ENCODE data around the gene MAP2K3.
A peak's percentile ranks its signal among the peaks of the same experiment; 100 is the strongest.

The MAP2K3 gene

GRCh38 chr17:21282850-21283249 is 1.7 kb upstream of the MAP2K3 start:
- DNase-seq (ENCODE audit: low read depth) = no peak

DNA sequence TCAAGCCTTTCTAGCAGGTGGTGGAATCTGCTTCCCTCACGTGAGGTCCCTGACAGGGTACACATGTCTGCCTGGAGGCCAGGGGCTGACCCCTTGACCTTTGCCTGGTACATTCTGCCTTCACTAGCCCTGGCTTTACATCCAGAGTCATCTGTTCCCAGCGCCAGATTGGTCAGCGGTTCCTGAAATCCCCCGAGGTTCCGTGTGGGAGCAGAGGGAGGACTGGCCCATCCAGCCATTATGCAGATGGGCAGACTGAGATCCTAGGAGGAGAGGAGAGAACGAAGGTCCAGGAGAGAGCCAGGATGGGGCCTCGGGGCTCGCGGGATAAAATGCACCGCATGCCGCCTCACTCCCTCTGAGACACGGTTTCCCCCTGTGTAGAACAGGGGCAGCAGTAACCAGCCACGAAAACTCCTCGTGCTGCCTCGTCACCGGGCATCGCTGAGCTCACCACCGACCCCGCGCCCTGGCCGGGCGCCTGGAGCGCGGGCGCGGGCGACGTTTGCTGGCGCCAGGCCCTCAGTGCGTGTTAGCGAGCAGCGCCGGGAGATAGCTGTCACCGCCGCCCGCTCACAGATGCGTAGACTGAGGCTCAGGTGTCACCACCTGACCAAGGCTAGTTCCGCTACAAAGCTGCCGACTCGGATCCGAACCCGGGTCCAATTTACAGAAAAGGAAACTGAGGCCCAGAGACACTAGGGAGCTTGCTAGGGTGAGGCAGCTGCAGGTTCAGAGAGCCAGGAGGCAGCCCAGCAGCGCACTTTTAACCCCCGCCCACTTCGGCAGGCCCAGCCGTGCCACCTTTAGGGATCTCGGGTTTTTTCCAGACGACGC is 811 bp upstream of the MAP2K3 start:
- DNase-seq (ENCODE audit: low read depth) = no peak

GRCh38 chr17:21285164-21286065 is 904 bp downstream of the MAP2K3 start:
- DNase-seq (ENCODE audit: low read depth) = no peak

DNA sequence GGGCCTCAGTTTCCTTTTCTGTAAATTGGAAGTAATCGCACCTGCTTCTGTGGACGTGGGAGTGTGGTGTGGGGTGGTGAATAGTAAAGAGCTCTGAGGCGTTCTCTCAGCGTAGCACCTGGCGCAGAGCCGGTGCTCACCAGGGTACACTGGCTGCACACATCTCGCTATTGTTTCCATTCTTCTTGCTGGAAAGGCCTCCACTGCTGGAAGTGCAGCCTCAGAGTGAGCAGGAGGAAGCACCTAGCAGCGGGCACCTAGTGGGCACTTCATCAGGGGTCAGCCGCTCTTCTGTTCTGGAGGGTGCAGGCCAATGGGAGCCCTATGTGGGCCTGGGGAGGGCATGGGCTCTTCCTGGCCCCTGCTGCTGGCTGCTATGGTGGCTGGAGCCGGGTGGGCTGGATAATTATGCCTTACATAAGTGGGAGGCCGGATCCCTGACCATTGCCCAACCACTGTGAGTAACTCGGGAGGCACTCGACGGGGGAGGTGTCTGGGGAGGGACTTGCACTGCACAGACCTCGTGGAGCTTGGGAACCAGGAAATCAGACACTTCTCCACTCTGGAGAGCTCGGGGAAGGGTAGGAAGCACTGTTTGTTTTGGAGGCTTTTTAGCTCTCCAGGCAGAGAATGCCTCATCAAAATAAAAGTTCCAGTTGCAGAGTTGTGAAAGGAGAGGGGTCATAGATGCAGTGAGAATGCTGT is 1.7 kb downstream of the MAP2K3 start:
- DNase-seq (ENCODE audit: low read depth) = no peak

DNA sequence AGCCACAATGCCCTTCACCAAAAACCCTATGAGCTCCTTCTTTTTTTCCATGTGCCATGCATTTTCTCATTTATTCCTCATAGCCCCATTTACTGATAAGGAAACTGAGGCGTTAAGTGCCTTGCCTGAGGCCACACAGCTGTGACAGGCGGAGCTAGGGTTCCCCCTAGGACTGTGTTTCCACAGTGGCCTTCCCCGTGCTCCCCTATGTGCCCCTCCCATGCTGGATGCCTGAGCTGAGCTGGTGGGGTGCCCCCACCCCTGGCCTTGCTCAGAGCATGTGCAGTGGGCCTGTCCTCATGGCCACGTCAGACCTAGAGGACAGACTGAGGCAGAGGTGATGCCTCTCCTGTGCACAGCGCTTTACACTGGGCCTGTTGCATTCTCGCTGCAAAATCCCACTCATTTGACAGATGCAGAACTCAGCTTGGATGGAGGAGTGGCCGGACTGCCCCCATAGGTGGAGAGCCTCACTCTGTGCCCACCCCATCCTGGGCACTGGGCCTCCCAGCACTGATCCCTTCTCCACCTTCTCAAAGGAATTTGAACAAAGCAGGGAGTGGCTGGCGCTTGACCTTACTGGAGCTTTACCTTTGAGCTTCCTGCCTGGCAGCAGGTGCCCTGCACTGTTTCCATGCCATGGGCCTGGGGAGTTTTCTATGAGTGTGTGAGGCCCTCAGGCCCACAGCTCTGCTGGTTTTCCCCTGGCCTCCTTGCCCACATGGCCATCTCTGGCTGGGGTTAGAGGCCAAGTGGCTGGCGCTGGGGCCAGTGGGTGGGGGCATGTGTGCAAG is 2.6 kb downstream of the MAP2K3 start:
- DNase-seq (ENCODE audit: low read depth) = no peak

- peak; percentile 92 for DNase-seq (ENCODE audit: low read depth)
Observed at GRCh38 chr17:21287703-21288449, 3.4 kb downstream of the MAP2K3 start.

DNA sequence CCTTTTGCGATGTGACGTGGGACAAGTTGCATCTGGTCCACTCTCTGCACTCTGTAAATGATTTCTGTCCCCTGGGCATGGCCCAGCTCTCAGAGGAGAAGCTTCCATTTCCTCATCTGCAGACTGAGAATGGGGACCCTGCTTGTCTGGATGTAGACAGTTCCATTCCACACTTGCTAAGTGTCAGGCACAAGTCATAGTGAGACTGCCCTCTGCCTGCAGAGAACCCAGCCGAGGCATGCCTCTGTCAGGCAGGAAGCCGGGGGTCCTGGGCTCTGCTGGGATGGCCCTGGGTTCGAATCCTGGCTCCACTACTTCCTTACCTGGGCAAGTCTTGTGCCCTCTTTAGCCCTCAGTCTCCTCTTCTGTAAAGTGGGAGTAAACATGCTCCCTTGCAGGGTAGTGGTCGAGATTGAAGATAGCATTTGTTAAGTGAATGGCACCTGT is 4.1 kb downstream of the MAP2K3 start:
- DNase-seq (ENCODE audit: low read depth) = no peak

GRCh38 chr17:21289175-21289901 is 4.8 kb downstream of the MAP2K3 start:
- no peak for DNase-seq (ENCODE audit: low read depth)

GRCh38 chr17:21289902-21290571 is 5.5 kb downstream of the MAP2K3 start:
- DNase-seq (ENCODE audit: low read depth) = no peak

- no peak for DNase-seq (ENCODE audit: low read depth)
Observed at GRCh38 chr17:21291357-21291756, 6.8 kb downstream of the MAP2K3 start.

- no peak for DNase-seq (ENCODE audit: low read depth)
Observed at GRCh38 chr17:21291862-21292261, 7.4 kb downstream of the MAP2K3 start.

DNA sequence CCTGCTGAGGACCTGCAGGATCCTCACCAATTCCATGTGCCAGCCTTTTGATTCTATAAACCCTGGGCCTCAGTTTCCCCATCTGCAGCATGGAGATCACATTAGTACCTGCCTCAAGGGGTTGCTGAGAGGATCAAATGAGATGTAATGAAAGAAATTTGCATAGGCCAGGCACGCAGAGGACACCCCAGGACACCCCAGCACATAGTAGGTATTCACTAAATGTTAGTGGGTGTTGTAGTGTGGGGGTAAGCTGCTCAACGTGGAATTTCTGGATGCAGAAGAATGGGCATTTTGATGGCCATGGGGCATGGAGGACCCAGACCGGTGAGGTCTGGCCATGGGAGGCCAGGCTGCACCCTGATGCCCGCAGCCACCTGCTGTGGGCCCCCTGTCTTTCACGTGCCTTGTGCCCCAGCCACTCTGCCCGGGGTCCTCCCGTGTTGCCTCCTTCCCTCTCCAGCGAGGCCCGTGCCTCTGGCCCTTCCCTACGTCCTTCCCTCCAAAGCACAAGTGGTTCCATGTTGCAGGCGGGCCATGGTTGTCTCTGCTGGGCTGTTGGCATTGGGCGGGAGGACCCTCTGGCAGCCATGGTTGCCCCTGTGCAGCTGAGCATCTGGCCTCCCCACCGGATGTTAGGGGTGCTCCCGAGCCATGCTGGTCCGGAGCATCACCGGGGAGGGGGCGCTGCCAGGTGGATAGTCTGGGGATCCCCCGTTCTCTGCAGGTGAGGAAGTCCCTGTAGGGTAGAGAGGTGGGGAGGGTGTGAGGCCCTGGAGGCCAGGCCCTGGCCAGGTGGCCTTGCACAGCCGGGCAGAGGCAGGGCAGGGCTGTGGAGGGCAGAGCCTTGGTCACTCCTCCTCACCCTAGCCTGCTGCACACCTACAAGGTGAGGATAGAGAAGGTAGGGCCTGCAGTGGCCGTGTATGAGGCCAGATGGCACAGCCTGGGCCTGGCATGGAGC is 8.6 kb downstream of the MAP2K3 start:
- no peak for DNase-seq (ENCODE audit: low read depth)

DNA sequence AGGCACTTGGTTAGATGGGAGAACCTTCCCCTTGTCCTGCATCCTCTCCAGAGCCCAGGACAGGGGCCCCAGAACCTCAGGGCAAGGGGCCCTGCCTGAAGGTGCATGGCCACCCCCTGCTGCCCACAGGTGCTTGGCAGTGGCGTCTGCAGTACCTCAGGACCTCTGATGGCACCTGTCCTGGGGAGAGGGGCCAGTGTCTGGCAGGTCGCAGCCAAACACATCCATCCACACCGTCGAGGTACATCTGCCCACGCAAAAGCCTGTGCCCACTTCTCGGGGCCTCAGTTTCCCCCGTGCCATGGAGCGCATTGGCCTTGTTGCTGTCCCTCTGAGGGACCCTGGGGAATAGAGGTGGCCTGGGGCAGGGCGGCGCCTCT is 9.3 kb downstream of the MAP2K3 start:
- DNase-seq (ENCODE audit: low read depth) = no peak

GRCh38 chr17:21294321-21295035 is 10.0 kb downstream of the MAP2K3 start:
- DNase-seq (ENCODE audit: low read depth) = no peak

GRCh38 chr17:21295036-21295952 is 10.8 kb downstream of the MAP2K3 start:
- no peak for DNase-seq (ENCODE audit: low read depth)
